Vagina (tissue), 2 donors: ENCODE data around the gene RTBDN.
A peak's percentile ranks its signal among the peaks of the same experiment; 100 is the strongest.

Source experiments
- POLR2AphosphoS5 ChIP-seq, 2 donors: sonication (generic); formaldehyde crosslinking; IDR thresholded peaks; one replicate each; pipeline ENCODE4 v1.9.0; 2017; ENCODE audit warnings: antibody characterized with exemption in 2 of 2, mild to moderate bottlenecking in 2 of 2, low read depth in 1 of 2; ENCODE audit not compliant: insufficient read depth in 1 of 2
- TF ChIP-seq, protein P1 (sequence below), 3 experiments: fragments of 450-650 bp in 2 of 3; fragments of 200-600 bp in 1 of 3; sonication (generic) in 1 of 3; IDR thresholded peaks; one replicate each; pipeline ENCODE4 v1.5.1; 2017 to 2019; ENCODE audit warnings: antibody characterized with exemption in 3 of 3, mild to moderate bottlenecking in 2 of 3, moderate library complexity in 2 of 3

DNA sequence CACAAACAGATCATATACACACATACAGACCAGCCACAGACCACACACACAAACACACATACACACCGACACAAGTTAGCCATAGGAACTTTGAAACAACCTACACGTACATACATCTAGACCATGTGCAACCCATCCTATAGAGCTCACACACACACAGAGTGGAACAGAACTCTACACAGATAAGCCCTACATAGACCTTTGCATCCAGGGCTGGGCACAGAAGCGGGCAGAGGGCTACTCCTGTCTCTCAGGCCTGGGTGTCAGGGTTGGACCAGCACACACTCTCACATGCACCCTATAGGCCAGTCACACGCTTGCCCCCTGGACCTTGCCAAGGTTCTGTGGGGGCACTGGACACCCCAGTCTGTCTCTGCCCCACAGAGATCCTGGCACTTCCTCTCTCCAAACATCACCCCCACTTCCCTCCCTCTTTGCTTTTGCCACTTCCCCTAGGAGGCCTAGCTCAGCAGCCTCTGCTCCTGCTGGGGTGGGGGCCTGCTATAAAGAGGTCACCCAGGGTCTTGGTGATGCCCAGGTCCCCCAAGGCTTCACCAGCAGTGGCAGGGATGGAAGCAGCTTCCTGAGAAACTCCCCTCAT, 48.8 kb downstream of the RTBDN start:
- TF ChIP-seq POLR2AphosphoS5 (IDR thresholded peaks at IDR 0.05; ENCODE audit: insufficient read depth in 1 of 2, low read depth in 1 of 2): peak in 1 of 2 donors; percentile 5
- TF ChIP-seq, protein P1, sequence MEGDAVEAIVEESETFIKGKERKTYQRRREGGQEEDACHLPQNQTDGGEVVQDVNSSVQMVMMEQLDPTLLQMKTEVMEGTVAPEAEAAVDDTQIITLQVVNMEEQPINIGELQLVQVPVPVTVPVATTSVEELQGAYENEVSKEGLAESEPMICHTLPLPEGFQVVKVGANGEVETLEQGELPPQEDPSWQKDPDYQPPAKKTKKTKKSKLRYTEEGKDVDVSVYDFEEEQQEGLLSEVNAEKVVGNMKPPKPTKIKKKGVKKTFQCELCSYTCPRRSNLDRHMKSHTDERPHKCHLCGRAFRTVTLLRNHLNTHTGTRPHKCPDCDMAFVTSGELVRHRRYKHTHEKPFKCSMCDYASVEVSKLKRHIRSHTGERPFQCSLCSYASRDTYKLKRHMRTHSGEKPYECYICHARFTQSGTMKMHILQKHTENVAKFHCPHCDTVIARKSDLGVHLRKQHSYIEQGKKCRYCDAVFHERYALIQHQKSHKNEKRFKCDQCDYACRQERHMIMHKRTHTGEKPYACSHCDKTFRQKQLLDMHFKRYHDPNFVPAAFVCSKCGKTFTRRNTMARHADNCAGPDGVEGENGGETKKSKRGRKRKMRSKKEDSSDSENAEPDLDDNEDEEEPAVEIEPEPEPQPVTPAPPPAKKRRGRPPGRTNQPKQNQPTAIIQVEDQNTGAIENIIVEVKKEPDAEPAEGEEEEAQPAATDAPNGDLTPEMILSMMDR (IDR thresholded peaks at IDR 0.05): no peak
